GM06990 (cell line): Measurements from ENCODE around the gene USP31.
"Not testable (repeated sequence)": the region's sequence is repeated elsewhere in the genome, so short reads cannot be mapped to it uniquely, and the experiment has no call there.

Source experiments
- DNase-seq: peaks from one replicate; pipeline ENCODE4 v3.0.0-alpha.2; 2011; ENCODE audit not compliant: insufficient read length; ENCODE audit errors: extremely low read depth
- H3K27me3 ChIP-seq: replicated peaks from 2 replicates; pipeline ENCODE4 v1.6.0; 2011; ENCODE audit warnings: low read length; ENCODE audit not compliant: control insufficient read depth, insufficient read depth
- H3K36me3 ChIP-seq: 2 replicates; pipeline ENCODE4 v1.5.1; 2011; ENCODE audit warnings: low read length; ENCODE audit not compliant: control insufficient read depth, insufficient read depth
- H3K4me3 ChIP-seq: replicated peaks from 2 replicates; pipeline ENCODE4 v1.5.1; 2011; ENCODE audit warnings: low read depth, mild to moderate bottlenecking, control low read depth, low read length
- TF ChIP-seq, protein P1 (sequence below): IDR thresholded peaks from 2 replicates; pipeline ENCODE4 v1.5.1; 2011; ENCODE audit warnings: low read length, control low read depth, mild to moderate bottlenecking, inconsistent platforms; ENCODE audit not compliant: insufficient read depth, poor library complexity, severe bottlenecking

USP31 gene

DNA sequence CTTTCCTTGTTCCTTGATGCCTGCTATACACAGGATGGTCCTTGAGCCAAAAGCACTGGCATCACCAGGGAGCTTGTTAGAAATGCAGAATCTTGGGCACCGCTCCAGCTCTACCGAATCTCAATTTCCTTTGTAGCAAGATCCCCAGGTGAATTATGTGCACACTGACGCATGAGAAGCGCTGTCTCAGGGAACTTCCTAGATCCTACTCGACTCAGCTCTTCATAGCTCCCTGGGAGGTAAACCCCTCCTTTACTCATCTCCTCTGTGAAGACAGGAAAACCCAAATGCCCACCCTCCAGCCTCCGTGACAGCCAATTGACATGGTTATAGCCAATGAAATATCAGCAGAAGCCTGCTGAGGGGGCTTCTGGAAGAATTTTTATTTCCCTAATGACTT is 4.1 kb downstream of the USP31 start:
- Histone ChIP-seq H3K27me3 (no peaks in the 10 kb centered on the region), H3K4me3 (no peak overlapping the region), H3K36me3 (no peaks in the 10 kb centered on the region)
- TF ChIP-seq, protein P1, sequence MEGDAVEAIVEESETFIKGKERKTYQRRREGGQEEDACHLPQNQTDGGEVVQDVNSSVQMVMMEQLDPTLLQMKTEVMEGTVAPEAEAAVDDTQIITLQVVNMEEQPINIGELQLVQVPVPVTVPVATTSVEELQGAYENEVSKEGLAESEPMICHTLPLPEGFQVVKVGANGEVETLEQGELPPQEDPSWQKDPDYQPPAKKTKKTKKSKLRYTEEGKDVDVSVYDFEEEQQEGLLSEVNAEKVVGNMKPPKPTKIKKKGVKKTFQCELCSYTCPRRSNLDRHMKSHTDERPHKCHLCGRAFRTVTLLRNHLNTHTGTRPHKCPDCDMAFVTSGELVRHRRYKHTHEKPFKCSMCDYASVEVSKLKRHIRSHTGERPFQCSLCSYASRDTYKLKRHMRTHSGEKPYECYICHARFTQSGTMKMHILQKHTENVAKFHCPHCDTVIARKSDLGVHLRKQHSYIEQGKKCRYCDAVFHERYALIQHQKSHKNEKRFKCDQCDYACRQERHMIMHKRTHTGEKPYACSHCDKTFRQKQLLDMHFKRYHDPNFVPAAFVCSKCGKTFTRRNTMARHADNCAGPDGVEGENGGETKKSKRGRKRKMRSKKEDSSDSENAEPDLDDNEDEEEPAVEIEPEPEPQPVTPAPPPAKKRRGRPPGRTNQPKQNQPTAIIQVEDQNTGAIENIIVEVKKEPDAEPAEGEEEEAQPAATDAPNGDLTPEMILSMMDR, result no peak
- DNase-seq, result no peak

DNA sequence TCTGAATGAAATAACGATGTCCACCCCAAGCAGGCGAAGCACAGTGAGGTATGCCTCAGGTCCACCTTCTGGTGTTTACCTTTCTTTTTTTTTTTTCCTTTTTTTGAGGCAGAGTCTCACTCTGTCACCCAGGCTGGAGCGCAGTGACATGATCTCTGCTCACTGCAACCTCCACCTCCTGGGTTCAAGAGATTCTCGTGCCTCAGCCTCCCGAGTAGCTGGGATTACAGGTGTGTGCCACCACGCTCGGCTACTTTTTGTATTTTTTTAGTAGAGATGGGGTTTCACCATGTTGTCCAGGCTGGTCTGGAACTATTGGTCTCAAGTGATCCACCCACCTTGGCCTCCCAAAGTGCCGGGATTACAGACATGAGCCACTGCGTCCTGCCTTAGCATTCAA is 4.9 kb downstream of the USP31 start:
- DNase-seq, H3K36me3 ChIP-seq, H3K27me3 ChIP-seq, H3K4me3 ChIP-seq: not testable (repeated sequence)

- no peak for DNase-seq
- no peaks in the 10 kb centered on the region for H3K36me3 ChIP-seq
- no peaks in the 10 kb centered on the region for H3K27me3 ChIP-seq
- H3K4me3 ChIP-seq, result no peak overlapping the region
- TF ChIP-seq, protein P1, result no peak
Observed at GRCh38 chr16:23143391-23143790, 5.9 kb downstream of the USP31 start.

GRCh38 chr16:23141959-23142740 is 7.1 kb downstream of the USP31 start:
- H3K36me3 ChIP-seq, result no peaks in the 10 kb centered on the region
- no peak overlapping the region for H3K4me3 ChIP-seq
- no peak for DNase-seq
- H3K27me3 ChIP-seq, result no peaks in the 10 kb centered on the region
- TF ChIP-seq, protein P1, result no peak

- Histone ChIP-seq H3K4me3 (no peak overlapping the region), H3K36me3 (no peaks in the 10 kb centered on the region), H3K27me3 (no peaks in the 10 kb centered on the region)
- TF ChIP-seq, protein P1, result no peak
- DNase-seq, result no peak
Observed at GRCh38 chr16:23141500-23141899, 7.8 kb downstream of the USP31 start.

DNA sequence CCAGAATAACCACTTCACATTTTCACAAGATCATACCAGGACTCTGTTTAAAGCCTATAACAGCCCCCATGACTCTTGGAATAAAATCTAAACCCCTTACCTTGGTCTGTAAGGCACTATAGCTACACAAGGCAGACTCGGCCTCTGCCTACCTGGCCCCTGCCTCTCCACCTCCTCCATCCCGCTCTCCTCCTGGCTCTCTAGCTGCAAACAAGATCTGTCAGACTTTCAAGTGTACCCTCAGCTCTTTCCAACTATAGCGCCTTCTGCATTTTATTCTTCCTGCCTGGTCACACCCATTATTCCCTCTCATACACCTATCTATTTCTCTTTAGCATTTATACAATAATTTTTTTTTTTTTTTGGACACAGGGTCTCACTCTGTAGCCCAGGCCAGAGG is 8.2 kb downstream of the USP31 start:
- Histone ChIP-seq H3K27me3 (no peaks in the 10 kb centered on the region), H3K36me3 (no peaks in the 10 kb centered on the region), H3K4me3 (no peak overlapping the region)
- TF ChIP-seq, protein P1, result no peak
- no peak for DNase-seq
